Duodenal mucosa (tissue), 2 donors: ENCODE data around the gene ZNF462.

Source experiments
- H3K27ac ChIP-seq: one replicate; pipeline ENCODE4 v1.7.0; 2013; ENCODE audit warnings: low read depth, low read length
- H3K27me3 ChIP-seq, 2 donors: one replicate each; pipeline ENCODE4 v1.7.0; 2013; ENCODE audit warnings: low read length in 2 of 2, control low read depth in 1 of 2; ENCODE audit not compliant: insufficient read depth in 2 of 2, control insufficient read depth in 1 of 2
- H3K36me3 ChIP-seq, 2 donors: one replicate each; pipeline ENCODE4 v1.7.0; 2013; ENCODE audit warnings: low read length in 2 of 2, control low read depth in 1 of 2; ENCODE audit not compliant: insufficient read depth in 2 of 2, control insufficient read depth in 1 of 2
- H3K4me1 ChIP-seq, 2 donors: one replicate each; pipeline ENCODE4 v1.7.0; 2013; ENCODE audit warnings: low read length in 2 of 2, control low read depth in 1 of 2; ENCODE audit not compliant: insufficient read depth in 2 of 2, control insufficient read depth in 1 of 2
- H3K4me3 ChIP-seq, 2 donors: one replicate each; pipeline ENCODE4 v1.7.0; 2013; ENCODE audit warnings: low read length in 2 of 2, low read depth in 1 of 2
- H3K9ac ChIP-seq, 2 donors: one replicate each; pipeline ENCODE4 v1.7.0; 2013; ENCODE audit warnings: low read length in 2 of 2, low read depth in 1 of 2
- H3K9me3 ChIP-seq, 2 donors: one replicate each; pipeline ENCODE4 v1.7.0; 2013; ENCODE audit warnings: low read length in 2 of 2, control low read depth in 1 of 2; ENCODE audit not compliant: control insufficient read depth in 1 of 2

Gene ZNF462

GRCh38 chr9:107044872-107045271 lies 181.9 kb downstream of the ZNF462 start:
- Histone ChIP-seq H3K36me3 (no peaks in the 10 kb centered on the region), H3K27me3 (no peaks in the 10 kb centered on the region), H3K9ac (no peak overlapping the region), H3K4me1 (peaks cover 0 to 8% of the 10 kb centered on the region in 2 donors), H3K9me3 (no peaks in the 10 kb centered on the region), H3K4me3 (no peak overlapping the region), H3K27ac (no peak overlapping the region)

- no peak overlapping the region for H3K4me3 ChIP-seq
- peaks cover 0 to 8% of the 10 kb centered on the region in 2 donors for H3K4me1 ChIP-seq
- no peak overlapping the region for H3K9ac ChIP-seq
- no peaks in the 10 kb centered on the region for H3K27me3 ChIP-seq
- no peaks in the 10 kb centered on the region for H3K9me3 ChIP-seq
- H3K27ac ChIP-seq, result no peak overlapping the region
- no peaks in the 10 kb centered on the region for H3K36me3 ChIP-seq
Observed at GRCh38 chr9:107046692-107047091, 183.7 kb downstream of the ZNF462 start.

- Histone ChIP-seq H3K9me3 (no peaks in the 10 kb centered on the region), H3K4me3 (no peak overlapping the region), H3K4me1 (peaks cover 0 to 8% of the 10 kb centered on the region in 2 donors), H3K27ac (no peak overlapping the region), H3K9ac (no peak overlapping the region), H3K36me3 (no peaks in the 10 kb centered on the region), H3K27me3 (no peaks in the 10 kb centered on the region)
Observed at GRCh38 chr9:107049046-107049802, 186.3 kb downstream of the ZNF462 start.

- H3K4me3 ChIP-seq, result no peak overlapping the region
- peaks cover 0 to 8% of the 10 kb centered on the region in 2 donors for H3K4me1 ChIP-seq
- no peaks in the 10 kb centered on the region for H3K9me3 ChIP-seq
- H3K36me3 ChIP-seq, result no peaks in the 10 kb centered on the region
- no peak overlapping the region for H3K9ac ChIP-seq
- H3K27ac ChIP-seq, result no peak overlapping the region
- H3K27me3 ChIP-seq, result no peaks in the 10 kb centered on the region
Observed at GRCh38 chr9:107049803-107050184, 186.8 kb downstream of the ZNF462 start.

GRCh38 chr9:107051392-107051791 lies 188.4 kb downstream of the ZNF462 start:
- Histone ChIP-seq H3K4me3 (no peak overlapping the region), H3K36me3 (no peaks in the 10 kb centered on the region), H3K9ac (no peak overlapping the region), H3K27ac (no peak overlapping the region), H3K4me1 (peaks cover 0 to 3% of the 10 kb centered on the region in 2 donors), H3K9me3 (no peaks in the 10 kb centered on the region), H3K27me3 (no peaks in the 10 kb centered on the region)

- H3K27ac ChIP-seq, result no peak overlapping the region
- H3K4me1 ChIP-seq, result no peaks in the 10 kb centered on the region
- H3K9me3 ChIP-seq, result no peaks in the 10 kb centered on the region
- no peaks in the 10 kb centered on the region for H3K27me3 ChIP-seq
- no peak overlapping the region for H3K4me3 ChIP-seq
- no peaks in the 10 kb centered on the region for H3K36me3 ChIP-seq
- H3K9ac ChIP-seq, result no peak overlapping the region
Observed at GRCh38 chr9:107054146-107054545, 191.2 kb downstream of the ZNF462 start.

- H3K27ac ChIP-seq, result no peak overlapping the region
- H3K27me3 ChIP-seq, result no peaks in the 10 kb centered on the region
- no peak overlapping the region for H3K4me3 ChIP-seq
- no peaks in the 10 kb centered on the region for H3K9me3 ChIP-seq
- no peak overlapping the region for H3K9ac ChIP-seq
- no peaks in the 10 kb centered on the region for H3K4me1 ChIP-seq
- no peaks in the 10 kb centered on the region for H3K36me3 ChIP-seq
Observed at GRCh38 chr9:107059220-107059619, 196.3 kb downstream of the ZNF462 start.

- H3K27ac ChIP-seq, result no peak overlapping the region
- no peaks in the 10 kb centered on the region for H3K4me1 ChIP-seq
- H3K9ac ChIP-seq, result no peak overlapping the region
- H3K4me3 ChIP-seq, result no peak overlapping the region
- no peaks in the 10 kb centered on the region for H3K36me3 ChIP-seq
- no peaks in the 10 kb centered on the region for H3K27me3 ChIP-seq
- H3K9me3 ChIP-seq, result no peaks in the 10 kb centered on the region
Observed at GRCh38 chr9:107060062-107060461, 197.1 kb downstream of the ZNF462 start.
